ENCODE data around the gene CELA2B. TPM values are rescaled to one million over a fixed set of nuclear protein-coding genes. Genes with fewer than 3 reads are reported as not detected.

The CELA2B gene
- total RNA-seq, 4 donors from 2014 or later, result not detected

- Histone ChIP-seq H3K4me3 (peak within 1 kb of the TSS; percentile 74 to 78 (median 76)), H3K27me3 (no peaks in the 10 kb centered on the region), H3K4me1 (peaks cover 0 to 31% (median 5%) of the 10 kb centered on the region in 4 donors), H3K27ac (peak within 1 kb of the TSS; percentile 93 to 99 (median 96)), H3K36me3 (no peaks in the 10 kb centered on the region), H3K9me3 (no peaks in the 10 kb centered on the region)
- DNase-seq, result no peak
- peak in 1 of 6 experiments; percentile 10 for TF ChIP-seq CTCF (IDR thresholded peaks at IDR 0.05)
- TF ChIP-seq POLR2A (IDR thresholded peaks at IDR 0.05), result peak in 1 of 2 donors; percentile 88
Measured at GRCh38 chr1:15524021-15524282, 48.0 kb downstream of the CELA2B start, which contains the start of gene CASP9. Gene CASP9, minus strand, starts transcription at chr1:15524215. Its CDS starts 15 bp downstream, at chr1:15524200.

GRCh38 chr1:15524283-15525049, 48.6 kb downstream of the CELA2B start:
- Histone ChIP-seq H3K27ac (peak overlapping the region; percentile 93 to 99 (median 96)), H3K4me3 (peak overlapping the region; percentile 74 to 78 (median 76)), H3K9me3 (no peaks in the 10 kb centered on the region), H3K27me3 (no peaks in the 10 kb centered on the region), H3K4me1 (peaks cover 0 to 31% (median 5%) of the 10 kb centered on the region in 4 donors), H3K36me3 (no peaks in the 10 kb centered on the region)
- TF ChIP-seq CTCF (IDR thresholded peaks at IDR 0.05), result no peak
- TF ChIP-seq POLR2A (IDR thresholded peaks at IDR 0.05), result no peak
- DNase-seq, result peak; percentile 100

GRCh38 chr1:15525050-15526020, 49.4 kb downstream of the CELA2B start:
- peaks cover 0 to under 1% (median 0%) of the 10 kb centered on the region in 3 donors for H3K36me3 ChIP-seq
- TF ChIP-seq POLR2A (IDR thresholded peaks at IDR 0.05) (peak; percentile 21 to 62), CTCF (IDR thresholded peaks at IDR 0.05) (no peak)
- DNase-seq, result peak; percentile 20 to 100 (median 100)
- H3K4me1 ChIP-seq, result peaks cover 0 to 31% (median 5%) of the 10 kb centered on the region in 4 donors
- peak overlapping the region; percentile 93 to 99 (median 96) for H3K27ac ChIP-seq
- peak overlapping the region; percentile 56 to 78 (median 74) for H3K4me3 ChIP-seq
- H3K9me3 ChIP-seq, result no peaks in the 10 kb centered on the region
- H3K27me3 ChIP-seq, result no peaks in the 10 kb centered on the region

DNA sequence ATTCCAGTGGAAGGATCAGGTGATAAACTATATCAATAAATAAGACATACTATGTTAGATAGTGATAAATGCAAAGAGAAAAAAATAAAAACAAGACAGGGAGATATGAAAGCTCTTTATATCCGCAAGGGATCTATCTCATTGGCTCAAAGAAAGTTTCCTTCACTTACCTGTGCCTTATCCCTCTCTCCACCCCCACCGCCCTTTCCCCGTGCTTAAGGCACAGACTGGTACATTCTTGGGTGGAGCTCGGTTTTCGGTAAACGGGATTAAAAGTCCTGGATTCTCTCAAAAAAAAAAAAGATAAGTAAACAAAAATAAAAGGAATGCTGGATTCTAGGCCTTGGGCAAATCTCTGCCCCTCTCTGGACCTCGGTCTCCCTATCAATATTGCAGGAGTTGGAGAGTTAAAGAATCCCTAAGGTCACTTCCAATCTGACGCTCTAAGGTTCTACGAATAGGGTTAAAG, 50.2 kb downstream of the CELA2B start:
- Histone ChIP-seq H3K4me1 (peaks cover 0 to 31% (median 5%) of the 10 kb centered on the region in 4 donors), H3K4me3 (peak overlapping the region; percentile 56 to 83 (median 72))
- DNase-seq, result peak in 2 of 3 donors; percentile 25 to 61

More for the DNA sequence above, 50.2 kb downstream of the CELA2B start:
- TF ChIP-seq POLR2A (IDR thresholded peaks at IDR 0.05), result no peak
- TF ChIP-seq CTCF (IDR thresholded peaks at IDR 0.05), result no peak
- Histone ChIP-seq H3K36me3 (peaks cover 0 to 8% (median 0%) of the 10 kb centered on the region in 3 donors), H3K27ac (peak overlapping the region; percentile 93 to 99 (median 96)), H3K9me3 (no peaks in the 10 kb centered on the region), H3K27me3 (no peaks in the 10 kb centered on the region)
